Breast epithelium (tissue), 4 donors: ENCODE results near the gene SNX27. TPM values are rescaled to one million over a fixed set of nuclear protein-coding genes. Genes with fewer than 3 reads are reported as not detected.

Experiments
- DNase-seq, 2 donors: peaks; one replicate each; pipeline ENCODE4 v3.0.0-alpha.2; 2019; ENCODE audit warnings: low spot score in 2 of 2
- H3K27ac ChIP-seq, 2 donors: fragments of 200-600 bp; sonication (generic) in 1 of 2; one replicate each; pipeline ENCODE4 v1.5.1; 2016 to 2019; ENCODE audit warnings: mild to moderate bottlenecking in 1 of 2
- H3K27me3 ChIP-seq, 2 donors: fragments of 200-600 bp; sonication (generic) in 1 of 2; one replicate each; pipeline versions ENCODE4 v1.5.1 to v1.6.0; 2017 to 2019; ENCODE audit warnings: control low read depth in 1 of 2, mild to moderate bottlenecking in 1 of 2
- H3K36me3 ChIP-seq: fragments of 200-600 bp; one replicate; pipeline ENCODE4 v1.5.1; 2019
- H3K4me1 ChIP-seq, 2 donors: fragments of 200-600 bp; sonication (generic); one replicate each; pipeline ENCODE4 v1.5.1; 2016 to 2019; ENCODE audit warnings: control low read depth in 1 of 2
- H3K4me3 ChIP-seq, 3 donors: fragments of 200-600 bp; sonication (generic); 1 replicate in 2 of 3; 2 replicates in 1 of 3; pipeline ENCODE4 v1.5.1; 2016 to 2019; ENCODE audit warnings: mild to moderate bottlenecking in 3 of 3, moderate library complexity in 2 of 3
- H3K9me3 ChIP-seq, 2 donors: fragments of 200-600 bp; sonication (generic) in 1 of 2; one replicate each; pipeline ENCODE4 v1.5.1; 2016 to 2019; ENCODE audit warnings: control low read depth in 1 of 2
- POLR2A ChIP-seq: fragments of 450-650 bp; IDR thresholded peaks from one replicate; pipeline ENCODE4 v1.6.1; 2016; ENCODE audit warnings: antibody characterized with exemption, mild to moderate bottlenecking, moderate library complexity
- POLR2AphosphoS5 ChIP-seq, 3 donors: sonication (generic); formaldehyde crosslinking; IDR thresholded peaks; one replicate each; pipeline ENCODE4 v1.6.1; 2017; ENCODE audit warnings: antibody characterized with exemption in 3 of 3
- intact Hi-C: fragments of 100-400 bp; cut with DNase I; formaldehyde crosslinking; loops from one replicate; pipeline ENCODE4 v1.15.1; 2023; ENCODE audit warnings: low total_unique reads
- total RNA-seq, 3 donors: library from RNA; depleted of rRNA; stranded (reverse); fragments of >200 nt; gene quantifications; one replicate each; pipeline ENCODE4 v1.1.0, GENCODE V29; 2016
- TF ChIP-seq, protein P1 (sequence below), 3 donors: fragments of 450-650 bp; IDR thresholded peaks; one replicate each; pipeline ENCODE4 v1.5.1; 2016 to 2017; ENCODE audit warnings: antibody characterized with exemption in 3 of 3, mild to moderate bottlenecking in 3 of 3, moderate library complexity in 3 of 3

SNX27 gene
- total RNA-seq, 3 donors from 2014 or later, result 41.3 to 46.8 (median 43.6) TPM

DNA sequence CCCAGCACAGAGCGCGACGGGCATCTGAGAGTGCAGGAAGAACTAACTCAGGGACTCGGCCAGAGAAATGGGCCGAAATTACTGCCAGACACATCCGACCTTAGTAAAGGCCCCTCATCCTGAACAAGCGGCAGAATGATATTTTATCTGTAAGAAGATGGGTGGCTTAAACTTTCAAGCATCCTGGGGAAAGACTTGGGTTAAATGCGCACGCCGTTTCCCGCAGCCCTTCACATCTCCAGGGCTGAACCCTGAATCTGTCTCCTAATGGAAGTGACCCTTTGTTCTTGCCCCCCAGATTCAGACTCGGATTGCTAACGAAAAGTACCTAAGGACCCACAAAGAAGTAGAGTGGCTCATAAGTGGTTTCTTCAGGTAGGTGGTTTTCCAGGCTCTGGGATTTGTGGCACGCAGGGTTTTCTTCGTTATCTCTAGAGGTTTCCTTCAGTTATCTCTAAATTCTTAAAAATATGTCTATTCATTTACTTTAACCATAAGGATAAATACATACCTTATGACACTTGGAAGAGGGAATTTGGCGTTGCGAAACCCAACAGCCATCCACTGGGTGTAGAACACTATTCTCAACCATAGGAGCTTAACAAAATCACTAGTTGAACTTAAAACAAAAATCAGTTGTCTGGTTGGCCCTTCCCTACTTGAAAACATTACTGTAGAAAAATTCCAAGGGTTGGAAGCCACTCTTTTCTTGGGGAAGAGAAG is 110.1 kb downstream of the SNX27 start:
- Histone ChIP-seq H3K27me3 (peaks cover 0 to 12% of the 10 kb centered on the region in 2 donors), H3K36me3 (no peaks in the 10 kb centered on the region), H3K9me3 (no peaks in the 10 kb centered on the region), H3K4me1 (no peaks in the 10 kb centered on the region), H3K4me3 (peak overlapping the region; percentile 37 to 57 (median 43)), H3K27ac (no peak overlapping the region)
- TF ChIP-seq POLR2A (no peak), POLR2AphosphoS5 (IDR thresholded peaks at IDR 0.05) (no peak)
- TF ChIP-seq, protein P1, sequence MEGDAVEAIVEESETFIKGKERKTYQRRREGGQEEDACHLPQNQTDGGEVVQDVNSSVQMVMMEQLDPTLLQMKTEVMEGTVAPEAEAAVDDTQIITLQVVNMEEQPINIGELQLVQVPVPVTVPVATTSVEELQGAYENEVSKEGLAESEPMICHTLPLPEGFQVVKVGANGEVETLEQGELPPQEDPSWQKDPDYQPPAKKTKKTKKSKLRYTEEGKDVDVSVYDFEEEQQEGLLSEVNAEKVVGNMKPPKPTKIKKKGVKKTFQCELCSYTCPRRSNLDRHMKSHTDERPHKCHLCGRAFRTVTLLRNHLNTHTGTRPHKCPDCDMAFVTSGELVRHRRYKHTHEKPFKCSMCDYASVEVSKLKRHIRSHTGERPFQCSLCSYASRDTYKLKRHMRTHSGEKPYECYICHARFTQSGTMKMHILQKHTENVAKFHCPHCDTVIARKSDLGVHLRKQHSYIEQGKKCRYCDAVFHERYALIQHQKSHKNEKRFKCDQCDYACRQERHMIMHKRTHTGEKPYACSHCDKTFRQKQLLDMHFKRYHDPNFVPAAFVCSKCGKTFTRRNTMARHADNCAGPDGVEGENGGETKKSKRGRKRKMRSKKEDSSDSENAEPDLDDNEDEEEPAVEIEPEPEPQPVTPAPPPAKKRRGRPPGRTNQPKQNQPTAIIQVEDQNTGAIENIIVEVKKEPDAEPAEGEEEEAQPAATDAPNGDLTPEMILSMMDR (IDR thresholded peaks at IDR 0.05), result no peak
- DNase-seq, result no peak
- intact Hi-C loops, result no loop called here

DNA sequence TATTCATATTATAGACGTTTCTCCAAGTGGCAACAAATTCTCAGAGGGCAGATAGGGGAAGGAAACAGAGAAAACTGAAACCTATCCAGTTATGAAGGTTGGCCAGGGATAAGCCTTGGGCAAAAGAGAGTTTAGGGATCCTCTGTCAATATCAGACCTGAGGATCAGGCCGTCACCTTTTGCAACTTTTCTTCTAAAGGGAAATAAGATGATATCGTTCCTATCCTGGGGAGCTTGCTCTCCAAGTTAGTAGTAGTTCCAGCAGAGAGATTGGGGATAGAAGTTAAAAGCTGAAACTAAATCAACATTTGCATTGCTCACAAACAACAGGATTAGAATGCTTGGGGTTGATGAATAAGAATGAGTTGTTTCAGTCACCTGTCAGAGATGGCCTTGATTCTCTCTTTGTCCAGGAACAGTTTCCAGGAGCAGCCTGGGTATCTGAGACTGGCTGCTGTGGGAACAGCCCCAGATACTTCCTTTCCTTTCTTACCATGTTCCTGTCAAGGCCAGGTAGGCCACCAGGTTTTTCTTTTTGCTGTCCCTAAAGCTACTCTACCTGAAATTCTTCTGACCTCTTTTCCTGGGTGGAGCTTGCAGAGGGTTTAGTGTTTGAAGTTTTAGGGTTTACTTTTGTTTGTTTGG is 112.0 kb downstream of the SNX27 start:
- Histone ChIP-seq H3K4me3 (no peak overlapping the region), H3K9me3 (no peaks in the 10 kb centered on the region), H3K27me3 (no peaks in the 10 kb centered on the region), H3K4me1 (no peaks in the 10 kb centered on the region), H3K27ac (no peak overlapping the region), H3K36me3 (no peaks in the 10 kb centered on the region)
- intact Hi-C loops, result no loop called here
- TF ChIP-seq, protein P1 (IDR thresholded peaks at IDR 0.05), result no peak
- no peak for TF ChIP-seq POLR2A
- no peak for TF ChIP-seq POLR2AphosphoS5 (IDR thresholded peaks at IDR 0.05)
- DNase-seq, result no peak

DNA sequence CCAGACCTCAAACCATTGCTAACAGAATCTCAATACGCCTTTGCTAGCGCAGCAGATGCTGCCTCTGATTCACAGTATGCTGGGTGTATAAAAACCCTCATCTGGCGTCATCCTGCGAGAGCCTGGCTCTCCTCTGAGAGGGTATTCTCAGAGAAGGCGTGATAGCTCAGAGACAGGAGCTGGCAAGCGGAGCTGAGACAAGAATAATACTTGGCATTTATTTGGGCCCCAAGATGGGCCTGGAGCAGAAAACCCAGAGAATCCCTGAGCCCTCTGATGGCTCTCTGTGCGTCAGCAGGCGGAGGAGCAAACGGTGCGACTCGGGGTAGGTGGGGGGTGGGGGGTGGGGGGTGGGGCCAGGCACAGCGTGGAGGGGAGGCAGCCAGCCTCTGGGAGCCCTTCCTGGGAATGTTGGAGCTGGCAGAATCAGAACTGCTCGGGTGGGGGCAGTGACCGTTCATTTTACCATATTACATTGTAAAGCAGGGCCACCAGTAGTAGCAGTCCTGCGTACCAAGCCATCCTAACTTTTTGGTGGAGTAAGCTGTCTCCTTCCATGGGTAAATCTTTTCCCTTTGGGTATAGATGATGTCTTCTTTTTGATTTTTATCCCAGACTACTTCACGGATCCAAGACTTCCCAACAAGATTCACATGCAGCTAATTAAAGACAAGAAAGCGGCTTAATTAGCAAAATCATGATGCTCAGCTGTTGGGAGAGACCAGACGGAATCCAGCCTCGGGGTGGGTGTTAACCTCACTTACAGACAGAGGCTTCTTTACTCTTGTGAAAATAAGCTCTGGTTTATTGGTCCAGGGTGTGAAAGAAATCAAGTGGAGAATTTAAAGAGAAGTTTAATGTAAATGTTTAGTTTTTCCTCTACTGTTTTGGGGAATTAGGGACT is 116.6 kb downstream of the SNX27 start:
- no peaks in the 10 kb centered on the region for H3K27me3 ChIP-seq
- intact Hi-C loops, result no loop called here
- H3K4me3 ChIP-seq, result peak overlapping the region in 1 of 3 donors; percentile 11
- H3K36me3 ChIP-seq, result no peaks in the 10 kb centered on the region
- TF ChIP-seq, protein P1 (IDR thresholded peaks at IDR 0.05), result no peak
- TF ChIP-seq POLR2A (no peak), POLR2AphosphoS5 (IDR thresholded peaks at IDR 0.05) (no peak)
- no peaks in the 10 kb centered on the region for H3K9me3 ChIP-seq
- H3K4me1 ChIP-seq, result no peaks in the 10 kb centered on the region
- no peak for DNase-seq
- no peak overlapping the region for H3K27ac ChIP-seq

DNA sequence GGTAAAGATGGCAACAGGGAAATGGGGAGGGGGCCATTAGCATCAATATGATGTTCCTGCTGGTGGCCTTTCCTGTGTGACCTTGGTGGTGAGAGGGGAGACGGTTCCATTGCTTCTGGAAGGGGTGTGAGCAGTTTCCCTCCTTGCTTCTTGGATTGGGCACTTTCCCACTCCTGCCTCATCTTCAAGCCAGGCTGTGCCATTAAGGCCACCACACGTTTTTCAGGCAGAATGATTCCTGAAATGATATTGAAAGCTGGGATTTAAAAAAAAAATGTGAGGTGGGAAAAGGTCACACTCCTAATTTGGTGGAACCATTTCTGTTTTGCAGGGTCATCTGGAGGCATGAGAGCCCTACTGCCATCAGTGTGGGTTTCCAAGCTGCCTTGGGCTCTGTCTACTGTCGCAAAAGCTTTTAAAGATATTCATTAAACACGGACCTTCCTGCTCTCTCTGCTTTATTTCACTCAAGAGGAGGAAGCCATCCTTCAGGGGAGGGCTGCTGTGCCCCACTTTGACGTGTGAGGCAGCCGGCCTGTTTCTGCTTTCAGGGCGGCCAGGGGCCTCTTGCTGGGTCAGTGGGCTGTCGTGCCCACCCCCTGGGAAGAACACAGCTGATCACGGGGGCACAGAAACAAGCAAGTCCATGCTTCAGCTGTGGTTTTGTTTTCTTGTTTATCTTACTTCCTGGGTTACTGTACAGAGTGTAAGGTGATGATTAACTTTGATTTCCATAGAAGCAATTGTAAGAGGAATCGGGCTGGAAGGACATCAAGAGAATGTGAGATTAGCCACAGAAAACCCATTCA is 117.5 kb downstream of the SNX27 start:
- no peak for DNase-seq
- TF ChIP-seq, protein P1 (IDR thresholded peaks at IDR 0.05), result no peak
- TF ChIP-seq POLR2A (no peak), POLR2AphosphoS5 (IDR thresholded peaks at IDR 0.05) (no peak)
- H3K27me3 ChIP-seq, result no peaks in the 10 kb centered on the region
- H3K9me3 ChIP-seq, result no peaks in the 10 kb centered on the region
- intact Hi-C loops, result no loop called here
- no peak overlapping the region for H3K27ac ChIP-seq
- no peak overlapping the region for H3K4me3 ChIP-seq
- H3K4me1 ChIP-seq, result no peaks in the 10 kb centered on the region
- no peaks in the 10 kb centered on the region for H3K36me3 ChIP-seq
